H1 (cell line): ENCODE results near the gene RPGR.

Source experiments
- CHD2 ChIP-seq: IDR thresholded peaks from 2 replicates; pipeline ENCODE4 v1.6.1; 2012; ENCODE audit warnings: low read length, improper control_type of control experiment
- EP300 ChIP-seq, 2 experiments: IDR thresholded peaks; 1 replicate in 1 of 2; 2 replicates in 1 of 2; pipeline ENCODE4 v1.6.1; 2011 to 2012; ENCODE audit warnings: low read depth in 2 of 2, low read length in 2 of 2, mild to moderate bottlenecking in 2 of 2, borderline replicate concordance in 1 of 2, inconsistent platforms in 1 of 2, moderate library complexity in 1 of 2
- JUN ChIP-seq: IDR thresholded peaks from 2 replicates; pipeline ENCODE4 v1.6.1; 2011; ENCODE audit warnings: low read depth, mild to moderate bottlenecking, improper control_type of control experiment, low read length
- JUND ChIP-seq: IDR thresholded peaks from 2 replicates; pipeline ENCODE4 v1.6.1; 2011; ENCODE audit warnings: mild to moderate bottlenecking, improper control_type of control experiment, low read length
- POLR2A ChIP-seq, 2 experiments: IDR thresholded peaks; 1 replicate in 1 of 2; 2 replicates in 1 of 2; pipeline ENCODE4 v1.6.1; 2011; ENCODE audit warnings: low read depth in 2 of 2, low read length in 2 of 2, mild to moderate bottlenecking in 2 of 2; ENCODE audit errors: control extremely low read depth in 1 of 2
- POLR2AphosphoS5 ChIP-seq: IDR thresholded peaks from 2 replicates; pipeline ENCODE4 v1.6.1; 2011; ENCODE audit warnings: low read depth, low read length
- TAF1 ChIP-seq: IDR thresholded peaks from 2 replicates; pipeline ENCODE4 v1.6.1; 2011; ENCODE audit warnings: mild to moderate bottlenecking, low read depth, low read length
- TCF12 ChIP-seq: IDR thresholded peaks from 2 replicates; pipeline ENCODE4 v1.6.1; 2011; ENCODE audit warnings: low read depth, mild to moderate bottlenecking, low read length
- YY1 ChIP-seq: IDR thresholded peaks from 2 replicates; pipeline ENCODE4 v1.6.1; 2011; ENCODE audit warnings: low read depth, mild to moderate bottlenecking, low read length
- TF ChIP-seq, protein P1 (sequence below), 3 experiments: IDR thresholded peaks; 1 replicate in 2 of 3; 2 replicates in 1 of 3; pipeline versions ENCODE4 v1.5.1 to v1.6.1; 2011; ENCODE audit warnings: low read length in 3 of 3, mild to moderate bottlenecking in 3 of 3, inconsistent platforms in 2 of 3, low read depth in 1 of 3, moderate library complexity in 1 of 3; ENCODE audit not compliant: insufficient read depth in 1 of 3; ENCODE audit errors: control extremely low read depth in 1 of 3
- TF ChIP-seq, protein P2 (sequence below): IDR thresholded peaks from 2 replicates; pipeline ENCODE4 v1.6.1; 2012; ENCODE audit warnings: low read length, inconsistent platforms
- TF ChIP-seq, protein P3 (sequence below): IDR thresholded peaks from 2 replicates; pipeline ENCODE4 v1.6.1; 2012; ENCODE audit warnings: inconsistent platforms

DNA sequence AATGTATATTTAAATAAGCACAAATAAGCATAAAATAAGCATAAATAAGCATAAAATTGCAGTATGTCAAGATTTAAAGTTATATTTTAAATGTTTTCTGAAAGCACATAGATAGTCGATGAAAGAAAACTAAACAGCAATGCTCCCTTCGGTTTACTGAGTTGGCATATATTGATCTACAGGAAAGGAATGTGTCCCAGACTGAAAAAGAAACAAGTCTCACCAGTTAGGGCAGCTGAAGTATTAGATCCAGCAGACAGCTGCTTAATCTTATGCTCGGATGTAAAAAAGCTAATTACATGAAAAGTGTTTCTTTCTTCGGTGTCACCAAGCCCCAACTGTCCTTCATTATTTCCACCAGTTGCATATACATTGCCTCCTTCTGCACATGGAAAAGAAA lies 8.7 kb downstream of the RPGR start:
- TF ChIP-seq, protein P1, sequence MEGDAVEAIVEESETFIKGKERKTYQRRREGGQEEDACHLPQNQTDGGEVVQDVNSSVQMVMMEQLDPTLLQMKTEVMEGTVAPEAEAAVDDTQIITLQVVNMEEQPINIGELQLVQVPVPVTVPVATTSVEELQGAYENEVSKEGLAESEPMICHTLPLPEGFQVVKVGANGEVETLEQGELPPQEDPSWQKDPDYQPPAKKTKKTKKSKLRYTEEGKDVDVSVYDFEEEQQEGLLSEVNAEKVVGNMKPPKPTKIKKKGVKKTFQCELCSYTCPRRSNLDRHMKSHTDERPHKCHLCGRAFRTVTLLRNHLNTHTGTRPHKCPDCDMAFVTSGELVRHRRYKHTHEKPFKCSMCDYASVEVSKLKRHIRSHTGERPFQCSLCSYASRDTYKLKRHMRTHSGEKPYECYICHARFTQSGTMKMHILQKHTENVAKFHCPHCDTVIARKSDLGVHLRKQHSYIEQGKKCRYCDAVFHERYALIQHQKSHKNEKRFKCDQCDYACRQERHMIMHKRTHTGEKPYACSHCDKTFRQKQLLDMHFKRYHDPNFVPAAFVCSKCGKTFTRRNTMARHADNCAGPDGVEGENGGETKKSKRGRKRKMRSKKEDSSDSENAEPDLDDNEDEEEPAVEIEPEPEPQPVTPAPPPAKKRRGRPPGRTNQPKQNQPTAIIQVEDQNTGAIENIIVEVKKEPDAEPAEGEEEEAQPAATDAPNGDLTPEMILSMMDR (IDR thresholded peaks at IDR 0.05; ENCODE audit: control extremely low read depth in 1 of 3, insufficient read depth in 1 of 3, low read depth in 1 of 3, low read length in 3 of 3): no peak
- TF ChIP-seq, protein P2, sequence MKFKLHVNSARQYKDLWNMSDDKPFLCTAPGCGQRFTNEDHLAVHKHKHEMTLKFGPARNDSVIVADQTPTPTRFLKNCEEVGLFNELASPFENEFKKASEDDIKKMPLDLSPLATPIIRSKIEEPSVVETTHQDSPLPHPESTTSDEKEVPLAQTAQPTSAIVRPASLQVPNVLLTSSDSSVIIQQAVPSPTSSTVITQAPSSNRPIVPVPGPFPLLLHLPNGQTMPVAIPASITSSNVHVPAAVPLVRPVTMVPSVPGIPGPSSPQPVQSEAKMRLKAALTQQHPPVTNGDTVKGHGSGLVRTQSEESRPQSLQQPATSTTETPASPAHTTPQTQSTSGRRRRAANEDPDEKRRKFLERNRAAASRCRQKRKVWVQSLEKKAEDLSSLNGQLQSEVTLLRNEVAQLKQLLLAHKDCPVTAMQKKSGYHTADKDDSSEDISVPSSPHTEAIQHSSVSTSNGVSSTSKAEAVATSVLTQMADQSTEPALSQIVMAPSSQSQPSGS: no peak
- TF ChIP-seq POLR2AphosphoS5 (no peak), YY1 (no peak), TAF1 (no peak), EP300 (IDR thresholded peaks at IDR 0.05; ENCODE audit: borderline replicate concordance in 1 of 2, low read depth in 2 of 2, low read length in 2 of 2) (no peak), TCF12 (no peak), POLR2A (IDR thresholded peaks at IDR 0.05; ENCODE audit: control extremely low read depth in 1 of 2, low read depth in 2 of 2, low read length in 2 of 2) (no peak), CHD2 (no peak), JUND (no peak), JUN (no peak)
- TF ChIP-seq, protein P3, sequence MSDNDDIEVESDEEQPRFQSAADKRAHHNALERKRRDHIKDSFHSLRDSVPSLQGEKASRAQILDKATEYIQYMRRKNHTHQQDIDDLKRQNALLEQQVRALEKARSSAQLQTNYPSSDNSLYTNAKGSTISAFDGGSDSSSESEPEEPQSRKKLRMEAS: no peak
